ENCODE data around the gene GMPPA.
A peak's percentile ranks its signal among the peaks of the same experiment; 100 is the strongest.

GMPPA gene

GRCh38 chr2:219545295-219545942 is 46.7 kb downstream of the GMPPA start:
- no peak for DNase-seq (ENCODE audit: extremely low read depth, low read depth)
- TF ChIP-seq CTCF (IDR thresholded peaks at IDR 0.05; ENCODE audit: low read depth, low read length, missing control alignments) = no peak
- no peak overlapping the region for H3K4me3 ChIP-seq (replicated peaks; ENCODE audit: low read depth, low read length)

GRCh38 chr2:219545943-219546352 is 47.3 kb downstream of the GMPPA start:
- DNase-seq (ENCODE audit: extremely low read depth, low read depth) = no peak
- no peak overlapping the region for H3K4me3 ChIP-seq (replicated peaks; ENCODE audit: low read depth, low read length)
- TF ChIP-seq CTCF (IDR thresholded peaks at IDR 0.05; ENCODE audit: low read depth, low read length, missing control alignments) = no peak

- H3K4me3 ChIP-seq (replicated peaks; ENCODE audit: low read depth, low read length) = no peak overlapping the region
- no peak for TF ChIP-seq CTCF (IDR thresholded peaks at IDR 0.05; ENCODE audit: low read depth, low read length, missing control alignments)
- DNase-seq (ENCODE audit: extremely low read depth, low read depth) = no peak
Observed at GRCh38 chr2:219547621-219548020, 48.9 kb downstream of the GMPPA start.

DNA sequence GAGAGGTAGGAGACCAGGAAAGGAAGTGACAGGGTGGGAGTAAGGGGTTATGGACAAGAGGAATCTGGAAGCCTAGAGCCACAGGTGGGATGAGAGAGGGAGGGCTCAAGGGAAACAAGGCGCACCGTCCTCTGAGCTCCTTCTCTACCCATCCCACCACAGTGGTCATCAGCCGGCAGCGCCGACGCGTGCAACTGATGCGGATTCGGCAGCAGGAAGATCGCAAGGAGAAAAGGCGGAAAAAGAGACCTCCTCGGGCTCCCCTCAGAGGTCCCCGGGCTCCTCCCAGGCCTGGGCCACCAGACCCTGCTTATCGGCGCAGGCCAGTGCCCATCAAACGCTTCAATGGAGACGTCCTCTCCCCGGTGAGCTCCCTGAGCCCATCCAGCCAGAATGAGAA is 50.3 kb downstream of the GMPPA start:
- DNase-seq (ENCODE audit: extremely low read depth, low read depth) = no peak
- TF ChIP-seq CTCF (IDR thresholded peaks at IDR 0.05; ENCODE audit: low read depth, low read length, missing control alignments) = no peak

DNA sequence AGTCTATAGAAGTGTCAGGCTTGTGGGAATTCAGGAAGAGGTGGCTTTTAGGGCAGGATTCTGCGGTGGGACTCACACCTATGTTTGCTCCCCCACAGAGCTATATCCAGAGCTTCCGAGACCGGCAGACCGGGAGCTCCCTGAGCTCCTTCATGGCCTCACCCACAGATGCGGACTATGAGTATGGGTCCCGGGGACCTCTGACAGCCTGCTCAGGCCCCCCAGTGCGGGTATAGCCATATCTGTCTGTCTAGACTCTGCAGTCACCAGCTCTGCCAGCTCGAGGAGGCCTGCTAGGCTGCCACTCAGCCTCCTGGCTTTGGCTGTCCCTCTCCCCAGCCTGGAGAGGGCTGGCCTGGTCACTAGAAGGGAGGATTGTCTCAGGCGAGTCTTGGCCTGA is 50.9 kb downstream of the GMPPA start:
- no peak overlapping the region for H3K4me3 ChIP-seq (replicated peaks; ENCODE audit: low read depth, low read length)
- no peak for TF ChIP-seq CTCF (IDR thresholded peaks at IDR 0.05; ENCODE audit: low read depth, low read length, missing control alignments)
- no peak for DNase-seq (ENCODE audit: extremely low read depth, low read depth)

More for the DNA sequence above, 50.3 kb downstream of the GMPPA start:
- no peak overlapping the region for H3K4me3 ChIP-seq (replicated peaks; ENCODE audit: low read depth, low read length)

DNA sequence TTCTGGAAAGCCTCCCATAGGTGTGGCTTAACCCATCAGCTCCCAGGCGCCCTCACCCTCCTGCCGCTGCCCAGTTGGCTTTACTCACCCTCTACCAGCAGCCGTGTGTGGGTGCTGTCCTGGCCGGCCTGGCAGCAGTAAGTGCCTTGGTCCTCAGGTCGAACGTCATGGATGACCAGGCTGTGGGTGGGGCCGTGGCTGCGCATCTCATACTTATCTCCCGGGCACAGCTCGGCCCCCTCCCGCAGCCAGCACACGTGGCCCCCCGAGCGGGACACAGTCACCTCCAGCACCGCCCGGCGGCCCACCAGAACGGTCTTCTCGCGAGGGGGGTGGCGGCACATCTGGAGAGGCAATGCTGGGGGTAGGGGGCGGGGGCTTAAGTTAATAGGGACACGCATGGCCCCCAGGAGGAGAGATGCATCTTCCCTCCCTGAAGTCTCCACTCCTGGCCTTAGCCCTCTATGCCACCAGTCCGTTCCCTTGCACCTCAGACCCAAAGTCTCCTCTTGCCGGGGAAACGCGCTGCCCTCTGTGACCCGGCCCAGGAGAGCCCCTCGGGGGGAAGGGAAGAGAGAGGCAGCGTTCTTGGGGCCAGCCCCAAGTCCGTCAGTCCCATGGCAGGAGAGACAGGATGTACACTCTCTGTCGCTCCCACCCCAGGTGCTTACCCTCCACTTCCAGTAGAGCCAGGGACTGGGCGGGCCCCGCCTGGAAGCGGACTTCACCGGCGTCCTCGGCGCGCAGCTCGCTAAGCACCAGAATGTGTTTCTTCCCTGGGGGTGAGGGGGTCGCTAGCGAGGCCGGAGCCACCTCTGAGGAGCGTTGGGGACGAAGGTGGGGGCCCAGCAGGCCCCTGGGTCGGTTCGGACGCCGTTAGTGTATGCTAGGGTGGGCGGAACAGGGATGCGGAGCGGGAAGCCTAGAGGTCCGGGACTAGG is 53.0 kb downstream of the GMPPA start:
- H3K4me3 ChIP-seq (replicated peaks; ENCODE audit: low read depth, low read length) = peak overlapping the region; percentile 44
- TF ChIP-seq CTCF (IDR thresholded peaks at IDR 0.05; ENCODE audit: low read depth, low read length, missing control alignments) = no peak
- no peak for DNase-seq (ENCODE audit: extremely low read depth, low read depth)
